ENCODE results near the gene LAMTOR5.

GRCh38 chr1:110390692-110391245, 16.7 kb downstream of the LAMTOR5 start, which contains the start of gene SLC16A4:
- TF ChIP-seq POLR2AphosphoS5 (IDR thresholded peaks at IDR 0.05) (peak in 1 of 3 donors; percentile 20), POLR2A (IDR thresholded peaks at IDR 0.05) (no peak)
- TF ChIP-seq, protein P1, sequence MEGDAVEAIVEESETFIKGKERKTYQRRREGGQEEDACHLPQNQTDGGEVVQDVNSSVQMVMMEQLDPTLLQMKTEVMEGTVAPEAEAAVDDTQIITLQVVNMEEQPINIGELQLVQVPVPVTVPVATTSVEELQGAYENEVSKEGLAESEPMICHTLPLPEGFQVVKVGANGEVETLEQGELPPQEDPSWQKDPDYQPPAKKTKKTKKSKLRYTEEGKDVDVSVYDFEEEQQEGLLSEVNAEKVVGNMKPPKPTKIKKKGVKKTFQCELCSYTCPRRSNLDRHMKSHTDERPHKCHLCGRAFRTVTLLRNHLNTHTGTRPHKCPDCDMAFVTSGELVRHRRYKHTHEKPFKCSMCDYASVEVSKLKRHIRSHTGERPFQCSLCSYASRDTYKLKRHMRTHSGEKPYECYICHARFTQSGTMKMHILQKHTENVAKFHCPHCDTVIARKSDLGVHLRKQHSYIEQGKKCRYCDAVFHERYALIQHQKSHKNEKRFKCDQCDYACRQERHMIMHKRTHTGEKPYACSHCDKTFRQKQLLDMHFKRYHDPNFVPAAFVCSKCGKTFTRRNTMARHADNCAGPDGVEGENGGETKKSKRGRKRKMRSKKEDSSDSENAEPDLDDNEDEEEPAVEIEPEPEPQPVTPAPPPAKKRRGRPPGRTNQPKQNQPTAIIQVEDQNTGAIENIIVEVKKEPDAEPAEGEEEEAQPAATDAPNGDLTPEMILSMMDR (IDR thresholded peaks at IDR 0.05 in 8 of 11, conservative IDR thresholded peaks at IDR 0.05 in 3 of 11), result no peak
